Thoracic aorta (tissue), 2 donors: ENCODE data around the gene ARMC2. TPM values are rescaled to one million over a fixed set of nuclear protein-coding genes. Genes with fewer than 3 reads are reported as not detected.

Experiments
- ATAC-seq: fragments of 150-250 bp; one replicate; pipeline ENCODE4 v1.8.0; 2017; ENCODE audit warnings: low read depth; ENCODE audit not compliant: insufficient number of reproducible peaks, low FRiP score
- DNase-seq: peaks from one replicate; pipeline ENCODE4 v3.0.0-alpha.2; 2020; ENCODE audit warnings: low spot score
- H3K27ac ChIP-seq, 2 donors: fragments of 200-600 bp; sonication (generic); 1 replicate in 1 of 2; 2 replicates in 1 of 2; pipeline ENCODE4 v1.5.1; 2016; ENCODE audit warnings: mild to moderate bottlenecking in 2 of 2, moderate library complexity in 2 of 2
- H3K27me3 ChIP-seq: fragments of 200-600 bp; sonication (generic); replicated peaks from 2 replicates; pipeline ENCODE4 v1.6.0; 2016; ENCODE audit warnings: mild to moderate bottlenecking; ENCODE audit not compliant: insufficient read depth
- H3K36me3 ChIP-seq: fragments of 200-600 bp; sonication (generic); one replicate; pipeline ENCODE4 v1.5.1; 2016
- H3K4me1 ChIP-seq, 2 donors: fragments of 200-600 bp; sonication (generic); 1 replicate in 1 of 2; 2 replicates in 1 of 2; pipeline versions ENCODE4 v1.5.1 to v1.6.0; 2016; ENCODE audit warnings: low read depth in 2 of 2, mild to moderate bottlenecking in 1 of 2; ENCODE audit not compliant: control insufficient read depth in 1 of 2
- H3K4me3 ChIP-seq: fragments of 200-600 bp; sonication (generic); 2 replicates; pipeline ENCODE4 v1.5.1; 2016; ENCODE audit warnings: mild to moderate bottlenecking
- H3K9me3 ChIP-seq: fragments of 200-600 bp; sonication (generic); 2 replicates; pipeline ENCODE4 v1.5.1; 2016
- CTCF ChIP-seq: fragments of 200-600 bp; sonication (generic); IDR thresholded peaks from one replicate; pipeline ENCODE4 v1.5.1; 2019; ENCODE audit warnings: antibody characterized with exemption
- total RNA-seq, 2 donors: library from RNA; depleted of rRNA; stranded (reverse); fragments of >200 nt; gene quantifications; one replicate each; pipeline versions ENCODE4 v1.1.0 to v1.2.3, GENCODE V29; 2016

ARMC2 gene
- total RNA-seq, 2 donors from 2014 or later: 11.5 to 22.5 TPM

DNA sequence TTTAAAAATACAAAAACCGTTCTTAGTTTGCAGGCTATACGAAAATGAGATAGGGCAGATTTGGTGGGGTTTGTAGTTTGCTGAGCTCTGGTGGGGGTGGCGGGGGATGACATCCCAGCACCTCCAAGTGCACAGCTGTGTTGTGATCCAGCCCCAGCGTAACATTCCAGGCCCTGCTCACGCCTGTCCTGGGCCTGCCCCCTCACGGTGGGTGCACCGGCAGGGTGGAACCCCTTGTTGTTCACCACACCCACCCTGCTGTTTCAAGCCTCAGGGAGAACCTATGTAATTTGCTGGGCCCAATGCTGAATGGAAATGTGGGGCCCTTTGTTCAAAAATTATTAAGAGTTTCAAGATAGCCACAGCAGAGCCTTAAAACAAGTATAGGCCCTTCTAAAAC, 25.0 kb downstream of the ARMC2 start:
- Histone ChIP-seq H3K27me3 (no peaks in the 10 kb centered on the region), H3K4me1 (peaks cover 37 to 42% of the 10 kb centered on the region in 2 donors), H3K27ac (peak overlapping the region; percentile 79 to 89), H3K4me3 (no peak overlapping the region), H3K36me3 (no peaks in the 10 kb centered on the region), H3K9me3 (no peaks in the 10 kb centered on the region)
- ATAC-seq: no peak
- TF ChIP-seq CTCF: no peak
- DNase-seq: no peak

GRCh38 chr6:108873971-108874370, 25.7 kb downstream of the ARMC2 start:
- Histone ChIP-seq H3K36me3 (no peaks in the 10 kb centered on the region), H3K4me1 (peaks cover 39 to 48% of the 10 kb centered on the region in 2 donors), H3K4me3 (no peak overlapping the region), H3K27me3 (no peaks in the 10 kb centered on the region), H3K9me3 (no peaks in the 10 kb centered on the region), H3K27ac (peak overlapping the region; percentile 79 to 89)
- DNase-seq: no peak
- ATAC-seq: no peak
- no peak for TF ChIP-seq CTCF

- H3K36me3 ChIP-seq: no peaks in the 10 kb centered on the region
Observed at GRCh38 chr6:108874470-108875160, 26.4 kb downstream of the ARMC2 start.

DNA sequence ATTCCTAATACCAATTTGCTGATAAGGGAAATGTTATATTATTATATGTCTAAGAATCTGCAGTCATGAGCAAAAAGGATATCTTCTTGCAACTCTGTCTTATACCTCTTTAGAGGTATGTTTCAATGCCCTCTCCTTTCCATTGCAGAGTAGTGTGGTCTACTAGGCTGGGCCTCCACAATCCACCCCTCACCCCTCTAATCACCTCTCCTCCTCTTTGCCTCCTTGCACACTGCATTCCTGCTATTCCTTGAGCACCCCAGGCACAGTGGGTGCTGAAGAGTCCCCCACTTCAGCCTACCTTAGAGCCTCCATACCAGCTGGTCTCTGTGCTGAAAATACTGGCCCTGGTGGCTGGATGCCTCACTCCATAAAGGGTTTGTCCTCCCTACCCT, 26.9 kb downstream of the ARMC2 start:
- no peak for ATAC-seq
- Histone ChIP-seq H3K27me3 (no peaks in the 10 kb centered on the region), H3K27ac (peak overlapping the region; percentile 79 to 89), H3K4me3 (no peak overlapping the region), H3K9me3 (no peaks in the 10 kb centered on the region), H3K4me1 (peaks cover 39 to 48% of the 10 kb centered on the region in 2 donors), H3K36me3 (no peaks in the 10 kb centered on the region)
- no peak for DNase-seq
- no peak for TF ChIP-seq CTCF

More at GRCh38 chr6:108874470-108875160, 26.4 kb downstream of the ARMC2 start:
- peak overlapping the region; percentile 46 for H3K4me3 ChIP-seq
- peaks cover 39 to 48% of the 10 kb centered on the region in 2 donors for H3K4me1 ChIP-seq
- ATAC-seq (peak; percentile 64), DNase-seq (no peak)
- no peak for TF ChIP-seq CTCF
- no peaks in the 10 kb centered on the region for H3K27me3 ChIP-seq
- no peaks in the 10 kb centered on the region for H3K9me3 ChIP-seq
- H3K27ac ChIP-seq: peak overlapping the region; percentile 79 to 89

- peak; percentile 85 for ATAC-seq
- no peak for TF ChIP-seq CTCF
- peak overlapping the region; percentile 79 to 89 for H3K27ac ChIP-seq
- peak; percentile 82 for DNase-seq
- no peaks in the 10 kb centered on the region for H3K27me3 ChIP-seq
- peak overlapping the region; percentile 47 for H3K4me3 ChIP-seq
- no peaks in the 10 kb centered on the region for H3K9me3 ChIP-seq
- H3K4me1 ChIP-seq: peaks cover 39 to 48% of the 10 kb centered on the region in 2 donors
- no peaks in the 10 kb centered on the region for H3K36me3 ChIP-seq
Observed at GRCh38 chr6:108877046-108877751, 29.0 kb downstream of the ARMC2 start.
